Testis (tissue), 2 donors: ENCODE data around the gene UNC50.

Source experiments
- CTCF ChIP-seq, 3 experiments: fragments of 450-650 bp in 2 of 3; fragments of 200-600 bp in 1 of 3; sonication (generic) in 1 of 3; IDR thresholded peaks; one replicate each; pipeline ENCODE4 v1.5.1; 2016 to 2019; ENCODE audit warnings: antibody characterized with exemption in 3 of 3, mild to moderate bottlenecking in 2 of 3, moderate library complexity in 1 of 3
- POLR2A ChIP-seq: fragments of 450-650 bp; IDR thresholded peaks from one replicate; pipeline ENCODE4 v1.6.1; 2017; ENCODE audit warnings: antibody characterized with exemption, mild to moderate bottlenecking, moderate library complexity

GRCh38 chr2:98568161-98568956, 40.0 kb upstream of the UNC50 start:
- TF ChIP-seq CTCF (IDR thresholded peaks at IDR 0.05) (no peak), POLR2A (no peak)
